Measurements from ENCODE around the gene MED13L.

- TF ChIP-seq CTCF (IDR thresholded peaks at IDR 0.05; ENCODE audit: extremely low read depth in 1 of 2, insufficient read depth in 1 of 2, low read depth in 1 of 2, low read length in 2 of 2) (no peak), EZH2 (IDR thresholded peaks at IDR 0.05; ENCODE audit: borderline replicate concordance, low read depth, low read length, severe bottlenecking) (no peak), POLR2A (IDR thresholded peaks at IDR 0.05; ENCODE audit: low read depth, low read length) (no peak), GATA2 (IDR thresholded peaks at IDR 0.05; ENCODE audit: insufficient read depth, insufficient read length, low read depth, low read length) (no peak), POLR2AphosphoS5 (IDR thresholded peaks at IDR 0.05; ENCODE audit: insufficient read depth, low read depth, low read length) (no peak), FOS (IDR thresholded peaks at IDR 0.05; ENCODE audit: borderline replicate concordance, insufficient read depth, low read length) (no peak), MYC (IDR thresholded peaks at IDR 0.05; ENCODE audit: low read depth, low read length) (no peak)
- TF ChIP-seq, protein P1, sequence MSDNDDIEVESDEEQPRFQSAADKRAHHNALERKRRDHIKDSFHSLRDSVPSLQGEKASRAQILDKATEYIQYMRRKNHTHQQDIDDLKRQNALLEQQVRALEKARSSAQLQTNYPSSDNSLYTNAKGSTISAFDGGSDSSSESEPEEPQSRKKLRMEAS (IDR thresholded peaks at IDR 0.05; ENCODE audit: insufficient read depth, insufficient read length), result no peak
Observed at GRCh38 chr12:115944392-115944742, 333.1 kb downstream of the MED13L start.
